ENCODE results near the gene WDFY4.

WDFY4 gene

GRCh38 chr10:48714088-48714487 is 29.4 kb downstream of the WDFY4 start:
- no peak for TF ChIP-seq CTCF (conservative IDR thresholded peaks at IDR 0.05)
- TF ChIP-seq ZFX (IDR thresholded peaks at IDR 0.05) = no peak
- no peak overlapping the region for H3K27ac ChIP-seq

GRCh38 chr10:48716416-48716815 is 31.7 kb downstream of the WDFY4 start:
- TF ChIP-seq ZFX (IDR thresholded peaks at IDR 0.05) (no peak), CTCF (conservative IDR thresholded peaks at IDR 0.05) (no peak)
- no peak overlapping the region for H3K27ac ChIP-seq

- no peak overlapping the region for H3K27ac ChIP-seq
- TF ChIP-seq ZFX (IDR thresholded peaks at IDR 0.05) (no peak), CTCF (conservative IDR thresholded peaks at IDR 0.05) (no peak)
These were observed 35.9 kb downstream of the WDFY4 start for GRCh38 chr10:48720611-48721010.

- TF ChIP-seq CTCF (conservative IDR thresholded peaks at IDR 0.05) (no peak), ZFX (IDR thresholded peaks at IDR 0.05) (no peak)
- no peak overlapping the region for H3K27ac ChIP-seq
These were observed 37.8 kb downstream of the WDFY4 start for GRCh38 chr10:48722153-48723145.

- TF ChIP-seq ZFX (IDR thresholded peaks at IDR 0.05) = no peak
- no peak for TF ChIP-seq CTCF (conservative IDR thresholded peaks at IDR 0.05)
- no peak overlapping the region for H3K27ac ChIP-seq
These were observed 39.5 kb downstream of the WDFY4 start for GRCh38 chr10:48724127-48724526.

GRCh38 chr10:48725708-48726107 is 41.0 kb downstream of the WDFY4 start:
- no peak overlapping the region for H3K27ac ChIP-seq
- TF ChIP-seq ZFX (IDR thresholded peaks at IDR 0.05) (no peak), CTCF (conservative IDR thresholded peaks at IDR 0.05) (no peak)

GRCh38 chr10:48727866-48728265 is 43.2 kb downstream of the WDFY4 start:
- H3K27ac ChIP-seq = no peak overlapping the region

More at GRCh38 chr10:48727866-48728265, 43.2 kb downstream of the WDFY4 start:
- no peak for TF ChIP-seq ZFX (IDR thresholded peaks at IDR 0.05)
- no peak for TF ChIP-seq CTCF (conservative IDR thresholded peaks at IDR 0.05)

Measured in C4-2B (cell line).